T-helper 1 cell treated with Interleukin-12 subunit alpha and Interleukin-12 subunit beta and Interleukin-4 antibody, amounts not matched to agents 30 ng/mL and 1 ng/mL, for 36 hours (primary cell): ENCODE results near the gene WASHC3. TPM values are rescaled to one million over a fixed set of nuclear protein-coding genes. Genes with fewer than 3 reads are reported as not detected.
"Not testable (repeated sequence)": the region's sequence is repeated elsewhere in the genome, so short reads cannot be mapped to it uniquely, and the experiment has no call there.

Experiments used
- intact Hi-C: fragments of 100-400 bp; cut with micrococcal nuclease; formaldehyde crosslinking; loops from one replicate; pipeline ENCODE4 v1.15.1; 2024
- total RNA-seq: library from RNA; stranded (reverse); gene quantifications from 2 replicates; pipeline ENCODE4 v1.2.3, GENCODE V29; 2022

The WASHC3 gene, protein sequence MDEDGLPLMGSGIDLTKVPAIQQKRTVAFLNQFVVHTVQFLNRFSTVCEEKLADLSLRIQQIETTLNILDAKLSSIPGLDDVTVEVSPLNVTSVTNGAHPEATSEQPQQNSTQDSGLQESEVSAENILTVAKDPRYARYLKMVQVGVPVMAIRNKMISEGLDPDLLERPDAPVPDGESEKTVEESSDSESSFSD
- 43.9 and 49.7 TPM in 2 replicates for total RNA-seq

DNA sequence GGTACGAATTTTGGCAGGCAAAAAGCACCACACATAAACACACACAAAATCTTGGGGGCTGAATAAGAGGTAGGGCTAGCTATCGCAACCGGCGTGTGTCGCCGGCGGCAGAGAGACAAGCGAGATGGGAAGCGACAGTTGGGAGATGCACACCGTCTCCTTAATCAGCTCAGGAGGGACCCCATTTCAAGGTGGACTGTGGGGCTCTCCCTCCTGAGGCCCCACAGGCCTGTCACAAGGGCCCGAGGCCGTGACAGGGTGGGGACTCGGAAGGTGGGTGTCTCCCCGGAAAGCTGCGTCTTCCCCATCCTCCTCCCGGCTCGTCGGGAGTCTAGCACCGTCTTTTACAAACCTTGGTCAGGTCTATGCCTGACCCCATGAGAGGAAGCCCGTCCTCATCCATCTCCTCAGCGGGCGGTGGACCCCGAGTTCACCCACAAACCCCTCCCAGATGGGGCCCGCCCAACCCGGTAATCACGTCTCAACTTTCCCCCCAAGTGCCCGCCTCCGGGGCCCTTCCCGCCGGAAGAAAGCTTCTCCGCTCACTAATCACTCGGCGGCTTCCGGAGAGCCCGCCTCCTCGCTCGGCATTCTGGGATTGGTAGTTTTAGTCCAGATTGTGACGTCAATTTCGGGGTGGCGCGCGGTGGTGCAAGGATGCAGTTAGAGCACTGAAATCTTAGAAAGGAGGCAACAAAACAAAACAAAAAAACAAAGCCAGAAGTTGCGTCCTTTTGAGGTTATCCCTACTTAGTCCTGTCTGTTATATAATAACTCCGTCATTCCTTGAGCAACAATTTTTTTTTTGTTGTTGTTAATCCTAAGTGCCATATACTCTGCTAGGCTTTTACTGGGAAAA, at the start of gene WASHC3:
Gene WASHC3 (minus strand): TSS at position 432 of the 859 bp plus-strand sequence. CDS start 29 bp downstream, at position 403.
- intact Hi-C loops: loop anchor here (1.0 to 10.0 kb wide), 15 partner anchors 59 to 1904 kb away; partner anchors contain the start of genes CHPT1, DEPDC4, HSP90B1 and NT5DC3

DNA sequence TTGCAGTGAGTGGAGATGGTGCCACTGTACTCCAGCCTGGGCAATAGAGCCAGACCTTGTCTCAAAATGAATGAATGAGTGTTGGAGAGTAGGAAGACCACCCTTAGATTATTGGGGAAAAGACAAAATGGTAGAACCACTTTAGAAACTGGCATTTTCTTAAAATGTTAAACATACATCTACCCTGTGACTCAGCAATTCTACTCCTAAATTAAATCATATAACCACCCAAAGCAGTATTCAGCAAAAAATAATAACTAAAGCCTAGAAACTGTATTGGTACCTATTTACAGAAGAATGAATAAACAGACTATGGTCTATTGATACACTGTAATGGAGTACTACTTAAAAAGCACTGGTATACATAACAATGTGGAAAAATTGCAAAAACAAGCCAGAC, 49.0 kb upstream of the WASHC3 start:
- intact Hi-C loops: loop anchor here (2.0 kb wide), 1 partner anchor 16 kb away; no protein-coding TSS in a partner anchor

DNA sequence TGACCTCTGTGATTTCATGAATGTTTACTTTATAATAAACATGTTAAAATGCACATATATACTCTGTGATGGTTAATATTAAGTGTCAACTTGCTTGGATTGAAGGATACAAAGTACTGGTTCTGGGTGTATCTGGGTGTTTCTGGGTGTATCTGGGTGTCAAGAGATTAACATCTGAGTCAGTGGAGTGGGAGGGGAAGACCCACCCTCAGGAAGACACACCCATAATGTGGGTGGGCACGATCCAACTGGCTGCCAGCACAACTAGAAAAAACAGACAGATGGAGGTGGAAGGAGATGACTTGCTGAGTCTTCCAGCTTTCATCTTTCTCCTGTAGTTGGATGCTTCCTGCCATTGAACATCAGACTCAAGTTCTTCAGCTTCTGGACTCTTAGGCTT, 46.2 kb upstream of the WASHC3 start:
- intact Hi-C loops: no loop called here

DNA sequence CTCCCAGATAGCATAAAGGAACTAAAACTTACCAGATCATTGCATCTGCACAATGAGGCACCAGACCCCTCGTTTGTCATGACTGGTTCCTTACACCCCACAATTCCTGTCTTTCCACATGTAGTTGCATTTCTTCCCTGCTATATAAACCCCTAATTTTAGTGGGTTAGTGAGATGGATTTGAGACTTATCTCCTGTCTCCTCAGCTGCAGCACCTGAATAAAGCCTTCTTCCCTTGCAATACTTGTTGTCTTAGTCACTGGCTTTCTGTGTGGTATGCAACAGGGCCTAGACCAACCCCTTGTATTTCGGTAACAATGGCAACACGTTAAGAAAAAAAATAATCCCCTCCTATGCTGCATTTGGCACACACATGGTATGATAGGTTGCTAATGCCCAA, 45.1 kb upstream of the WASHC3 start:
- intact Hi-C loops: no loop called here

DNA sequence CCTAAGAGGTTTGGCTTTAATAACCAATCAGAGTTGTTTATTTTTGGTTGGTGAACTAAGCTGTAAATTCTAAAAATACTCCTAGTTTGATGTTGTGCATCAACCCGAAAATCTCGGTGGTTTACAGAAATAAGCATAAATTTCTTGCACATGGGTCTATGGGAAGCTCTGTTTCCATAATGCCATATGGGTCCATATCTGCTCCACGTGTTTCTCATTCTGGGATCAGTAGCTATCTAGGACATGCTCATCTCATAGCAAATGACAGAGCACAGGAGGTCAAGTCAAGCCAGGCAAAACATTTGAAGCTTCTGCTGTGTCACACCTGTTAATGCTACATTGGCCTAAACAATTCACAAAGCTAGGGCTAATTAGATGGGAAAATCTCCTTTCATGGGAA, 35.1 kb upstream of the WASHC3 start:
- intact Hi-C loops: loop anchor here (10.0 kb wide), 1 partner anchor 208 kb away; no protein-coding TSS in a partner anchor

DNA sequence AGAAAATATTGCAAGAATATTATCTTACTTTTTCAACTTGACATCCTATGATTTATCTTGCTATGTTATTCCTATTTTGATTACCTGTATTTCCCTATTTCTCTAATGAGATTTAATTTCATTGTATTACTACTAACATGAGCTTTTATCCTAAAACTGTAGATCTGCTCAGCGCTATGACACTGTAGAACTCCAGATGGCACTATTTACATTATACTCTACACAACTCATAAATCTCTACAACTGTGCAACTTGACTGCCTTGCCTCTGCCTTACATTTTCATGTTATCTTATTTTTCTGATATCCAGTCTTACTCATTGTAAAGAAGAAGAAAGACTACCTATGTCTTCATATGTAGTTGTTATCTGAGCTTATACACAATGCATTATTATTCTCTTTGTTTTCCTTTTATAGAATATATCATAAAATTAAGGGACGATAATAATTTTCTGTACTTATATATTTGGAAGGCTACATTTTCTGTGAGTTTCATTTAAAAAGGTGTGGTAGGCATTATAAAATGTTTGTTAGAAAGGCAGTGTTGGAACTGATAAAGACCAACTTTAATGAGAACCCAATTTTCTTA, 34.0 kb upstream of the WASHC3 start:
- intact Hi-C loops: loop anchor here (1.0 to 10.0 kb wide), 10 partner anchors 15 to 674 kb away; partner anchors contain the start of genes NUP37 and PARPBP

DNA sequence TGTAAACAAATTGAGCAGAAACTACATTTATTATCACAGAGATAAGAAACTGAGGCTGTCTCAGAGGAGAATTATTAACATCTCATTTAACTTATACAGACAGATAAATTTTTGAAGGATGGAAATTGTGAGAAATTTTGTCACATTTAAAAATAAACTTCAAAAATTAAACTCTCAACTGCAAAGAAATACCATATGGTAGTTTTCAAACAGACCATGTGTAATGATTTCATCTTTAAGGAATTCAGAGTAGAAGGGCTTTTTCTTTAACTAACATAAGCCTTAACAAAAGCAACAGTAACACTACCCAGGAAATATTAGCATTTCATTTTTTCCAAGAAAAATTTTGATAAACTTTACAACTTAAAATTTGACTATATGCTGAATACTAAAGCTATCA, 31.5 kb upstream of the WASHC3 start:
- intact Hi-C loops: loop anchor here (10.0 kb wide), 1 partner anchor 211 kb away; no protein-coding TSS in a partner anchor

DNA sequence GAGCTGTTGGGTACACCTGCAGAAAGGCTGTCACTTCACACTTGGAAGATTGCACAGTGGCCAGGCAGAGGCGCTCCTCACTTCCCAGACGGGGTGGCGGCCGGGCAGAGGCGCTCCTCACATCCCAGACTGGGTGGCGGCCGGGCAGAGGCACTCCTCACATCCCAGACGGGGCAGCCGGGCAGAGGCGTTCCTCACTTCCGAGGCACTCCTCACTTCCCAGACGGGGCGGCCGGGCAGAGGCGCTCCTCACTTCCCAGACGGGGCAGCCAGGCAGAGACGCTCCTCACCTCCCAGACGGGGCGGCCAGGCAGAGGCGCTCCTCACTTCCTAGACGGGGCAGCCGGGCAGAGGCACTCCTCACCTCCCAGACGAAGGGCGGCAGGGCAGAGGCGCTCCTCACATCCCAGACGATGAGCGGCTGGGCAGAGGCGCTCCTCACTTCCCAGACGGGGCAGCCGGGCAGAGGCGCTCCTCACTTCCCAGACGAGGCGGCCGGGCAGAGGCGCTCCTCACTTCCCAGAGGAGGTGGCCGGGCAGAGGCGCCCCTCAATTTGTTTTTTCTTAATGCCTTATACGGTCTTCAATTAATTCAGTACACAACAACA, 27.5 kb upstream of the WASHC3 start:
- intact Hi-C loops: not testable (repeated sequence)

DNA sequence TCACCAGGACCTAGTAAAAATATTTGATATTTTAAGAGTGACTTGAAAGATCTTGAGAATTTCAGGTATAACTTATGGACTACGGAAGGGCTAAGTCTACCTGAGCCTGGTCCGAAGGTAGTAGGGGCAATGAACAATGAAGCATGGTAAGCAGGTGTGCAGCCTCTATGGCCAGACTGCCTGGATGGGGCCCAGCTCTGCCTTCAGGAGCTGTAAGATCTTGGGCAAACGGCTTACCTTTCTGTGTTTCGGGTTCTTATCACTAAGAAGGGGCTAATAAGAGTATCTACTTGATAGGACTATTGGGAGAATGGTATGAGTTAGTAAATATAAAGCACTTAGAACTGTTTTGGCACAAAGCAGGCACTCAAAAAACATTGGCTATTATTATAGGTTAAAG, 19.1 kb upstream of the WASHC3 start:
- intact Hi-C loops: no loop called here

DNA sequence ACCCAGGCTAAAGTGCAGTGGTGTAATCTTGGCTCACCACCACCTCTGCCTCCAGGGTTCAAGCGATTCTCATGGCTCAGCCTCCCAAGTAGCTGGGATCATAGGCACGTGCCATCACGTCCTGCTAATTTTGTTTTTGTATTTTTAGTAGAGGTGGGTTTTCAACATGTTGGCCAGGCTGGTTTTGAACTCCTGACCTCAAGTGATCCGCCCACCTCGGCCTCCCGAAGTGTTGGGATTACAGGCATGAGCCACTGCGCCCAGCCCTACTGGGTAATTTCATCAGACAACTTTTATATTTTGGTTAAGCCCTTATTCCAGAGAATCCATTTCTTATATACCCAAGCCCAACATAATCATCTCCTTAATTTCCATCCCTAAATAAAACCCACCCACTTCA, 10.3 kb upstream of the WASHC3 start:
- intact Hi-C loops: not testable (repeated sequence)

DNA sequence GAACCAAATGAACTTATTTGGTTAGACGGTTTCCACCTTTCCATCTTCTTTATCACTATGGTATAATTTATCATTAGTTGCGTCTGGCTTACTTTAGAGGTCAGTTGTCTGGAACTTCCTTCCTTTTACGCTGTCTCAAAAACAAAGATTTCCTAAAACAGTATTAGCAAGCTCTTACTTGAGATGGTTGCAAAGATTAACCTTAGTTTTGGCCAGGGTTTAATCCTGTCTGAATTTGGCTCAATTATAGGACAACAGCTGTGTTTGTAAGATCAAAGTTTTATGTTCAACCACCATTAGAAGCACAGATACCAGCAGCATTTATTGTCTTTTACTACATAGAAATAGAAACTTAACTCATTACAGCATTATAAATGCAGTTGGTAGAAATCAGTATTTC, 7.9 kb upstream of the WASHC3 start:
- intact Hi-C loops: loop anchor here (10.0 kb wide), 1 partner anchor 375 kb away; the partner anchor contains the start of gene CHPT1

DNA sequence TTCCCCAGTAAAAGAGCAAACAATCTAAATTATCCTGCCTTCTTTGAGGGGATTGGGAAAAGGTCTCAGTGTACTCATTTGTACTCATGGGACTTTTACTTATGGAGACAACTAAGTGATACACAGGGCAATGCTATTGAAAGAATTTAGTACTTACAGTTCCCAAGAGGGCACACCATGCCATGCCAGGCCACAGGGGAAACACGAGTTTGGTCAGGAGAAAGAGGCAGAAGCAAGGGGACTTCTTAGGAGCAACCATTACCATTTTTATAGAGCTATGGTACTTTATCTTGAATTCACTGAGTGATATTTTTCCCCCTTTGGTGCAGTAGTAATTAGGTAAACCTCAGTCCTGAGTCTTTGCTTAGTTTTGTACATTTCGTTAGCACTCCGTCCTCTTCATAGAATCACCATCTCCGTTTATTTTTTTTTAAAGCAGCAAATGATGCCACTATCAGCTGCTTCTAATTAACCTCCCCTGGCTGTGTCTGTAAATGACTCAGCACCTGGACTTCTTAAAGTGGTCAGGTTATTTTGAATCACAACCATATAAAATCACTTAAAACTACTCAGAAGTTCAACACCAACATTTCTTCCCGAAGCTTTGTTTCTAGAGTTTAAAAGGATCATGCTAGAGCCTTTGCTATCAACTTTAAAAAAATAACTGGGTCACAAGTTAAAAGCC, 5.9 kb upstream of the WASHC3 start:
- intact Hi-C loops: loop anchor here (10.0 kb wide), 1 partner anchor 373 kb away; the partner anchor contains the start of gene CHPT1

DNA sequence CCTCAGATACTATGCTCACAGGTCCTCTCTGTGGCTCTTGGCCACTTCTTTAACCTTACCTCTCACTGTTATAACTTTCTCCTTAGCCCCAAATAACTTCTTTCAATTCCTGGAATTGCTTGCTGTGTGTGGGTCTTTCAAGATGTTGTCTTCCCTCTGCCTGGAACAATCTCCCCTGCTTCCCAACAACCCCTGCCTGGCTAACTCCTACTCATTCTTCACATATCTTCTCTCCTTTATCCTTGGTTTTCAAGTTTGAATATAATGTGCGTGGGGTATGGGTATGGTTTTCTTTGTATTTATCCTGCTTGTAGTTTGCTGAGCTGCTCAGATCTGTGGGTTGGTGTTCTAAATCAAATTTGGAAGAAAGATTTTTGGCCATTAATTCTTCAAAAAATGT, 2.7 kb upstream of the WASHC3 start:
- intact Hi-C loops: loop anchor here (5.0 to 10.0 kb wide), 3 partner anchors 358 to 1443 kb away; partner anchors contain the start of gene CHPT1

DNA sequence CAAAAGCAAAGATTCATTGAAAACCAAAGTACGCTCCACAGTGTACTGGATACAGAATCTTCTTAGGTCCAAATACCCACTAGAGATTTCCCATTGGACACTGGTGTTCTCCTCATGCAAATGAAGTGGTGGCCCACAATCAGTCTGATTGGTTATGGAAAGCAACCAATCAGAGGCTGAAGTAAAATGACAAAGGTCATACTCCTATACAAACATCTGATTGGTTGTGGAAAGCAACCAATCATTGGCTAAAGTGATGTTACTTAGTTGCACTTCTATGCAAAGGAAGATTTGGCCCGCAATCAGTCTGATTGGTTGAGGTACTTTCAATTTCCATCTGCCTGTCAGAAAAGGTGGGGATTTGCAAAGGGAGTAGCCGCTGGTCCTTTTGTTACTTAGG, 1.3 kb upstream of the WASHC3 start:
- intact Hi-C loops: loop anchor here (5.0 to 10.0 kb wide), 3 partner anchors 359 to 1444 kb away; partner anchors contain the start of gene CHPT1

DNA sequence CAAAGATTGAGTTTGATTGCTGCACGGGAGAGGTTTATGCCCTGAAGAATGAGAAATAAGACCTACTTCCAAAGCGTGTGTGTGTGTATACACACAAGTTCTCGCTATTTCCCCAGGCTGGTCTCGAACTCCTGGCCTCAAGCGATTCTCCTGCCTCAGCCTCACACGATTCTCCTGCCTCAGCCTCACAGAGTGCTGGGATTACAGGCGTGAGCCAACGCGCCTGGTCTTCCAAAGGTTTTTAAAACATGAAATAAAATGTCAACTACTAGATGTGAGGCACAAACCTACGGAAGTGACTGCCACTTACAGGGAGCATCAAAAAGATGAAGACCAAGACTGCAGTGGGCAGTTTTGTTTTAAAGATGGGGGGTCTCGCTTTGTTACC, 622 bp upstream of the WASHC3 start:
- intact Hi-C loops: loop anchor here (1.0 to 10.0 kb wide), 9 partner anchors 58 to 1903 kb away; partner anchors contain the start of genes CHPT1, DEPDC4, NUP37 and PARPBP

DNA sequence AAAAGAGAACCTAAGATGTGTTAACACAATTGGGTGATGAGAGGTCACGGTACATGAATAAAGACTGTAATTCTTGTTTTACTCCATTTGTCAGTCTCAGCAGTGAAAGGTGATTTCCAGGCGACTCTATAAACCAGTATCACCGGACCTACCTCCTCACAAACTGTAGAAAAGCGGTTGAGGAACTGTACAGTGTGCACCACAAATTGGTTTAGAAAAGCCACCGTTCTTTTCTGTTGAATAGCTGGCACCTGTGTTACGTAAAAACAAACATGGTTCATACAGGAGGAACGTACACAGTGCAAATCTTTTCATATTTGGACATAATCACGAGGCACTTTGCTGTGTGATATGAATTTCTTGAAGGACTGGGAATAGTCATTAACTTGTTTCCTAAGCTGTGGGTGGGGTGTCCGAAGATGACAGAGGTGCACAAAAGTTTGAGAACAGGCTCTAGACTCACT, 663 bp downstream of the WASHC3 start:
- intact Hi-C loops: loop anchor here (1.0 to 10.0 kb wide), 9 partner anchors 125 to 1869 kb away; partner anchors contain the start of genes CHPT1, HSP90B1, NT5DC3 and PMCH

DNA sequence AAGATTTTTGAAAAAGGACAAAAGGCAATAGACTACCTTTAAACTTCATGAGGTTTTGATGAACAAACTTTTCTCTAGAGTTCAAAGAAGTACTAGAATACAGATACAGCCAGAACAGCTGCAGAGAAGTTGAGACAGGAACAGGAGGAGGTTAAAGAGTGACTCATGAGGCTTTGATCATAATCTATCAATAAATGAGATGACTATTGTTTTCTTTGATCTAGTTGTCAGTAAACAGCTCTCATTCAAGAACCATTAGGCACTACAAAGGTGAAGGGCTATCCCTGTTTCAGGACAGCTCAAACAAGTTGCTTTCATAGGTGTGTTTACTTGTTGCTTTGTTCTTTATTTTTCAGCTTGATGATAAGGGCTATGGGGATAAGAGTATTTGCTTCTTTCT, 2.4 kb downstream of the WASHC3 start:
- intact Hi-C loops: loop anchor here (1.0 kb wide), 2 partner anchors 15 to 181 kb away; no protein-coding TSS in a partner anchor

DNA sequence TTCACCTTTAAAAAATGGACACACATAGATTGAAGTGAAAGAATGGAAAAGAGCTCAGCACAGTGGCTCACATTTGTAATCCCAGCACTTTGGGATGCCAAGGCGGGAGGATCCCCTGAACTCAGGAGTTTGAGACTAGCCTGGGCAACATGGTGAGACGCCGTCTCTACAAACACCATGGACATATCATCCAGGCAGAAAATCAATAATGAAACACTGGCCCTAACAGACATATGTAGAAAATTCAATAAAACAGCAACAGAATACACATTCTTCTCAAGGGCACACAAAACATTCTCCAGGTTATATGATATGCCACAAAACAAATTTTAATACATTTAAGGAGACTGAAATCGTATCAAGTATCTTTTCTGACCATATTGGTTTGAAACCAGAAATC, 7.4 kb downstream of the WASHC3 start:
- intact Hi-C loops: no loop called here

DNA sequence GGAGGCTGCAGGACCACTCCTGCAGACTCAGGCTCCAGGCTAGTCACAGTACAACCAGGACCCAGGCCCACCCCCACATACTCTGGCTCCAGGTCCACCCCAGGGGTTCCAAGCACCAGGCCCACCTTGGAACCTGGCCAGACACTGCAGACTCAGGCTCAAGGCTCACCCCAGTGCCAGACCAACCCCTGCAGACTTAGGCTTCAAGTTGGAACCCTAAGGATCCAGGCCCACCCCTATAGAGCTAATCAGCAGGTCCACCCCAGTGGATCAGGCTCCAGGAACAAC, 8.8 kb downstream of the WASHC3 start:
- intact Hi-C loops: no loop called here
